Fibroblast of the conjunctiva (primary cell): ENCODE results near the gene RBM25.

Source experiments
- DNase-seq: peaks from one replicate; pipeline ENCODE4 v3.0.0-alpha.2; 2010; ENCODE audit warnings: low read depth

The RBM25 gene

DNA sequence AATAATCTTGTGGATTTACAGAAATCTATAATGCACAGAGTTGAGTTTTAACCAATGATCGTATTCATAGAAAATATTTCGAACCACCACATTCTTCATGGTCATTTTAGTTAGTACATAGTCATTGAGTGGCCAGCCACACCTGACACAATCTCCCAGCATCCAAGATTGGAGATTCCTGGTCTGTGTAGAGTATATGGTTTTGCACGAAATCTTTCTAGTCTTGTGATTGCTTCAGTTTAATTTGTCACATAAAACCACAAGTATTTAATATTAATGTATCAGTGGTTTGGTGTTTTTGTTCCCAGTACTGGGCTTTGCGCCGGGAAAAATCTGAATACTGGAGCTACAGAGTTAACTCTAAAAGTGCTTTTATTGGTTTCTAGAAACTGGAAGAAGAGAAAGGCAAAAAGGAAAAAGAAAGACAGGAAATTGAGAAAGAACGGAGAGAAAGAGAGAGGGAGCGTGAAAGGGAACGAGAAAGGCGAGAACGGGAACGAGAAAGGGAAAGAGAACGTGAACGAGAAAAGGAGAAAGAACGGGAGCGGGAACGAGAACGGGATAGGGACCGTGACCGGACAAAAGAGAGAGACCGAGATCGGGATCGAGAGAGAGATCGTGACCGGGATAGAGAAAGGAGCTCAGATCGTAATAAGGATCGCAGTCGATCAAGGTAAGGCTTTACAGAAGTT, 44.6 kb downstream of the RBM25 start:
- no peak for DNase-seq

DNA sequence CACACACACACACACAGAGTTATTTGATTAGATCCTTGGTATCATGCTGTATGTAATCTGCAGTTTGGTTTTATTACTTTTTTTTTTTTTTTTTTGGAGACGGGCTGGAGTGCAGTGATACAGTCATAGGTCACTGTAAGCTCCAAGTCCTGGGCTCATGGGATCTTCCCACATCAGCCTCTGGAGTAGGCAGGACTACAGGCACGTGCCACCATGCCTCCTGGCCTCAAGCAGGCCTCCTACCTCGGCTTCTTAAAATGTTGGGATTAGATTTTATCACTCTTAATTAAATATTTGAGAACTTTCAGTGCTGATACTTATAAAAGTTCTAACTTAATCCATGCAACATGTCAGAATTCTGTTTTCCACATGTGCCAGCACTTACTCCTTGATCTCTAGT, 46.7 kb downstream of the RBM25 start:
- no peak for DNase-seq

DNA sequence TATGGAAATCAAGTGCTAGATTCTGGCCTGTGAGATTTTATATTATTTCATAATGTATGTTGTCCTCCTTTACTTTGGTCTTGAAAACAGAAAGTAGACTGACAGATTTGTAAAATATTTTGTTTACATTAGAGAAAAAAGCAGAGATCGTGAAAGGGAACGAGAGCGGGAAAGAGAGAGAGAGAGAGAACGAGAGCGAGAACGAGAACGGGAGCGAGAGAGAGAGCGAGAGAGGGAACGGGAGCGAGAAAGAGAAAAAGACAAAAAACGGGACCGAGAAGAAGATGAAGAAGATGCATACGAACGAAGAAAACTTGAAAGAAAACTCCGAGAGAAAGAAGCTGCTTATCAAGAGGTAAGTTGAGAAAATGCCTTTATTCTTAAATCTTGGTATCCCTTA, 47.4 kb downstream of the RBM25 start:
- DNase-seq: no peak

- DNase-seq: no peak
These were observed 57.8 kb downstream of the RBM25 start for GRCh38 chr14:73116079-73116665.

DNA sequence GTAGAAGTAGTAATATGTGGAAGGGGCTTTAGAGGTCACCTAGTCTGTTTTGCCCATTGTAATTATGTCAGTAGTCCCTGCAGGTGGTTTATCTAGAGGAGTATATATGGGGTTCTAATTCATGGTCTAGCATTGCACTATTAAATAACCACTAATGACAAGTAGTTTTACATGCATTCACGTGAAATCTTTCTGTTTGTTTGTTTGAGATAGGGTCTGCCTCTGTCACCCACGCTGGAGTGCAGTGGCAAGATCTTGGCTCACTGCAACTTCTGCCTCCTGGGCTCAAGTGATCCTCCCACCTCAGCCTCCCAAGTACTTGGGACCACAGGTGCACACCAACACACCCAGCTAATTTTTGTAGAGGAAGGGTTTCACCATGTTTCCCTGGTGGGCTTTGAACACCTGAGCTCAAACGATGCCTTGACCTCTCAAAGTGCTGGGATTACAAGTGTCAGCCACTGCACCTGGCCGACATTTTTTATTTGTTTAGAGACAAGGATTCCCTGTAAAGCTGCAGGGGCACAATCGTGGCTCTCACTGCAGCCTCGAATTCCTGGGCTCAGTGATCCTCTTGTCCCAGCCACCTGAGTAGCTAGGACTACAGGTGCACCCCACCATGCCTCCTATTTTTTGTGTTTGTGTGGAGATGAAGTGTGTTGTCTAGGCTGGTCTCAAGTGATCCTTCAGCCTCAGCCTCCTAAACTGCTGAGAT, 66.0 kb downstream of the RBM25 start:
- no peak for DNase-seq

DNA sequence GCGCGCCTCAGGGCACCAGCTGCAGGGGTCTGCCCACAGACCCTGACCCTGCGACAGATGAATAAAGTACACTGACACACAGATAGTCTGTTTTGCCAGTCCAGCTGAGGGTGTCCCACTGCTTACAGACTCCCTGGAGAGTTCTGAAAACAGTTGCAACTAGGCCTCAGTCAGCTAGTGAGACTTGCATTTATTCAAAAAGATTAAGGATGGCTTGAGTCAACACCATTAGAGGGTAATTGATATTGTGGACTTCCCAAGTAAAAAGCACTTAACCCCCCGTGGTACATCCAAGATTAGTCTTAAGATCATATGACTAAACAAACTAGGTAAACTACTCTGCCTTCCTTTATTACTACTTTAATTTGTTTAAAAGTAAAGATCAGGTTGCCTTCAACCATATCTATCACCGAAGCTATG, 66.8 kb downstream of the RBM25 start:
- no peak for DNase-seq

GRCh38 chr14:73125746-73126145, 67.4 kb downstream of the RBM25 start:
- no peak for DNase-seq

GRCh38 chr14:73133795-73134194, 75.5 kb downstream of the RBM25 start:
- DNase-seq: no peak

GRCh38 chr14:73136085-73136386, 77.7 kb downstream of the RBM25 start:
- DNase-seq: no peak

- DNase-seq: peak; percentile 76
These were observed 78.3 kb downstream of the RBM25 start, which contains the start of gene PSEN1 for GRCh38 chr14:73136387-73137225. Gene PSEN1, plus strand, starts transcription at chr14:73136507. Its CDS starts 11,513 bp downstream, at chr14:73148020.

DNA sequence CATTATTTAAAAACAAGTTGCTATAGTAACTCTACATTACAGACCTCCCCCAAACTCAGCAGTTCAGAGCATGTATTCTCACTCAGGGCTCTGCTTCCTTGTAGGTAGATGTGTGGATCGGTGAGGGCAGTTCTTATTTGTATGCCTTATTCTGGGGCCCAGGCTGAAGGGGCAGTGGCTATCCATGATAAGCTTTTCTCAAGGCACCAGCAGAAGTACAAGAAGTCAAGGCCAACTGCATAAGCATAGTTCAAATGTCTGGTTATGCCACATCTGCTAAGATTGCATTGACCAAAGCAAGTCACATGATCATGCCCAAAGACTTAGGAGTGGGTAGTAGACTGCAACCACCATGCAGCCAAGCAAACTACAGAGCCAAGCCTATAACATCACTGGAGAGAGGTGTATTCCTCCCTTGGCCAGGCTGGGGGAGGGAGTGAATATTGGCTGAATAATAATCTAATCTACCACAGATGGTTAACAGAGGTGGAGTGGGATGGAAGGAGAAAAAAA, 82.5 kb downstream of the RBM25 start:
- no peak for DNase-seq

DNA sequence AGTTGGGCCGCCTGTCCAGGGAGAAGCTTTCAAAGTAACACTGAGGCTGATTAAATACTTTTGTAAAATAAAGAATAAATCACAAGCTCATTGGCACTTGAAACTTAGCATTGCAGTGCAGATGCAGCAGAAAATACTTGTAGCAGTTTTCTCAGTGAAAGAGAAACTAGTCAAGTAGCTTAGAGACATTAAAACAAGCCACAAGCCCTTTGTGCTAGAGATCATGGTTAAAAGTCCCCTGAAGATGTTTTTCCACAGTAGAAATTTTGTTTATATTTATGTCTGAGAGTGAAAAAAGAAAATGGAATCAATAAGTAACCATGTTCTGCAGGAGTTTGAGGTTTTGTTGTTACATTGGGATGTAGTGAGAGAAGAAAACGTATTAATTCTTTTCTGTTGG, 83.9 kb downstream of the RBM25 start:
- DNase-seq: no peak

DNA sequence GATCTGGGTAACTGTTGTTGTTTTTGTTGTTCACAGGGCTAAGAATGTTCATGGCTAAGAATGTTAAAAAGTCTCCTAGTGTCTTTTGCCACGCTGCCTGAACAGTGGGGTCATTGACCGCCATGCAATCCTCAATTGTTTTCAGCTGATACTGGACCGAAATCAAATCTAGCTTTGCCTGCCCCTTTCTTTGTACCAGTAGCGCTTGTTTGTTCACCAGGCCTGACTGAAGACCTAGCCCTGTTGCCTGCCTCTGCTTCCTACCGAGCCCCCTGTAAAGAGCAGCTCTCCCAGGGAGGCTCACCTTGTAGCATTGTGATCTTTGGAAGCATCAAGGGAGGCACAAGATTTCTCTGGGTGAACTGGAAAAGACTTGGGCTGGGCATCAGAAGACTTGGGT, 84.7 kb downstream of the RBM25 start:
- no peak for DNase-seq

DNA sequence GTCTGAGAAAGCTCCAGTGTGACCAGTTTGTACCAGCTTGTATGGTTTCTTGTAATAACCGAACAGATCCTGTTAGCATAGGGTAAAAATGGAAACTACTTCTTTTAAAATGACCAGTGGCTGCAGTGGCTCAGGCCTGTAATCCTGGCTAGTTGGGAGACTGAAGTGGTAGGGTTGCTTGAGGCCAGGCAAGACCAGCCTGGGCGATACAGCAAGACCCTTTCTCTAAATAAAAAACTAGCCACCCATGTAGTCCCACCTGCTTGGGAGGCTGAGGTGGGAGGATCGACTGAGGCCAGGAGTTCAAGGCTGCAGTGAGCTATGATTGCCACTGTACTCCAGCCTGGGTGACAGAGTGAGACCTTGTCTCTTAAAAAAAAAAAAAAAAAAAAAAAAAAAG, 85.3 kb downstream of the RBM25 start:
- DNase-seq: no peak

- no peak for DNase-seq
These were observed 87.0 kb downstream of the RBM25 start for GRCh38 chr14:73145371-73145770.

DNA sequence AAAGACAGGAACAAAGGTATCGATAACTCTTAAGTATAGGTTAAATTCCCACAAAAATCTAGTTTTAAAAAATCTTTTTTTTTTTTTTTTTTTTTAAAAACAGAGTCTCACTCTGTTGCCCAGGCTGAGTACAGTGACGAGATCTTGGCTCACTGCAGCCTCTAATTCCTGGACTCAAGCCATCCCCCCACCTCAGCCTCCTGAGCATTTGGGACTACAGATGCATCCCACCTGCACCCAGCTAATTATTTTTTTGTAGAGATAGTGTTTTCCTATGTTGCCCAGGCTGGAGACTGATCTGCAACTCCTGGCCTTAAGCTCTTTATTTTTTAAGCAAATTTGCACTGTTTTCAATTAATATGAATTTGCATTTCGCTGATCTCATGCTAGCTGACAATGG, 87.8 kb downstream of the RBM25 start:
- DNase-seq: no peak

DNA sequence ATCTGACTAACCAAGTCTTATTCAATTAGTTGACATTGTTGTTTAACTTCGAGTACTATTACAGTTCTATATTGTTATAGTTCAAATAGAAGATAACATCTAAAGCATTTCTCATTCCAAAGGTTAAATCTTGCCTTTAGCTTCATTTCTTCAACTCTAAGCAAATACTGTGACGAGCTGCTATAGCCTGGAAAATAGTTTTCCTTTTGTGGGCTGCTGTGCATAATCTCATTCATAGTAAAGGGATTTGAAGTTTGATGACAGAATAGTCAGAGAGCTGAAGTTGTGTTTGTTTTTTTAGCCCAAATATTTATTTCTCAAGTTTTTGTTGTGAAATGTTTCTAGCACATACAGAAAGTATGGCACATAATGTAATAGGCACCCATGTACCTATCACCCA, 91.4 kb downstream of the RBM25 start:
- no peak for DNase-seq

- no peak for DNase-seq
These were observed 94.9 kb downstream of the RBM25 start for GRCh38 chr14:73153272-73153671.

- DNase-seq: no peak
These were observed 103.9 kb downstream of the RBM25 start for GRCh38 chr14:73162251-73162650.

GRCh38 chr14:73166399-73166798, 108.1 kb downstream of the RBM25 start:
- DNase-seq: no peak

DNA sequence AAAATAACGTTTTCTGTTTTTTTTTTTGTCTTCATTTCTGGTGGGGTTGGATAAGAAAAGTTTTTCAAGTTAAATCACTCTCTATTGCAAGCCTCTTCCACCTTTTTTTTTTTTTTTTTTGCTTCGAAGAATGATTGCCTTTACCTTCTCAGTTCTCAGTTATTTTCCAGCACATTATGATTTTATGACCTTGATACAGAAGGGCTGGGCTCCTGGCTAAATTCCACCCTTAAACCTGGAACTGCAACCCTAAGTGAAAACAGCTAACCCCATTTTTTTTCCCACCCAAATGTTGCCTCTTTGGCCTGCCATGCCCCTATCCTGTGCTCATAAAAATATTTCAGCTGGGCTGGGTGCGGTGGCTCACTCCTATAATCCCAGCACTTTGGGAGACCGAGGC, 109.4 kb downstream of the RBM25 start:
- DNase-seq: no peak

GRCh38 chr14:73168274-73168673, 109.9 kb downstream of the RBM25 start:
- DNase-seq: no peak
